SK-N-MC (cell line): Measurements from ENCODE around the gene CACNA1S.

Experiments used
- EZH2 ChIP-seq: fragments of 200-600 bp; sonication (generic); IDR thresholded peaks from one replicate; pipeline ENCODE4 v1.6.1; 2017; ENCODE audit warnings: antibody characterized with exemption
- POLR2AphosphoS5 ChIP-seq: IDR thresholded peaks from 2 replicates; pipeline ENCODE4 v1.6.1; 2012; ENCODE audit warnings: mild to moderate bottlenecking, low read depth, low read length, borderline replicate concordance

GRCh38 chr1:201096977-201097856 lies 15.0 kb downstream of the CACNA1S start:
- no peak for TF ChIP-seq EZH2
- TF ChIP-seq POLR2AphosphoS5 = no peak
